ENCODE results near the gene HPN.
A peak's percentile ranks its signal among the peaks of the same experiment; 100 is the strongest.

HPN gene

GRCh38 chr19:35068941-35069634, 27.6 kb downstream of the HPN start:
- no peak for DNase-seq (ENCODE audit: low read depth in 1 of 2, low spot score in 1 of 2)
- TF ChIP-seq JUND (IDR thresholded peaks at IDR 0.05; ENCODE audit: low read depth): no peak
- in situ Hi-C loops (cut with HindIII; ENCODE audit: low pct_unique_long_range_greater_than_20kb, low sequenced_read_pairs): no loop called here

- DNase-seq (ENCODE audit: low read depth in 1 of 2, low spot score in 1 of 2): no peak
- in situ Hi-C loops (cut with HindIII; ENCODE audit: low pct_unique_long_range_greater_than_20kb, low sequenced_read_pairs): no loop called here
- TF ChIP-seq JUND (IDR thresholded peaks at IDR 0.05; ENCODE audit: low read depth): no peak
These were observed 28.2 kb downstream of the HPN start for GRCh38 chr19:35069696-35070095.

- no peak for TF ChIP-seq JUND (IDR thresholded peaks at IDR 0.05; ENCODE audit: low read depth)
- no peak for DNase-seq (ENCODE audit: low read depth in 1 of 2, low spot score in 1 of 2)
- in situ Hi-C loops (cut with HindIII; ENCODE audit: low pct_unique_long_range_greater_than_20kb, low sequenced_read_pairs): no loop called here
These were observed 28.9 kb downstream of the HPN start for GRCh38 chr19:35070471-35070870.

- DNase-seq (ENCODE audit: low read depth in 1 of 2, low spot score in 1 of 2): no peak
- in situ Hi-C loops (cut with HindIII; ENCODE audit: low pct_unique_long_range_greater_than_20kb, low sequenced_read_pairs): no loop called here
- TF ChIP-seq JUND (IDR thresholded peaks at IDR 0.05; ENCODE audit: low read depth): no peak
These were observed 32.0 kb downstream of the HPN start for GRCh38 chr19:35073516-35073915.

- TF ChIP-seq JUND (IDR thresholded peaks at IDR 0.05; ENCODE audit: low read depth): no peak
- in situ Hi-C loops (cut with HindIII; ENCODE audit: low pct_unique_long_range_greater_than_20kb, low sequenced_read_pairs): no loop called here
- no peak for DNase-seq (ENCODE audit: low read depth in 1 of 2, low spot score in 1 of 2)
These were observed 32.4 kb downstream of the HPN start for GRCh38 chr19:35073941-35074340.

- TF ChIP-seq JUND (IDR thresholded peaks at IDR 0.05; ENCODE audit: low read depth): no peak
- no peak for DNase-seq (ENCODE audit: low read depth in 1 of 2, low spot score in 1 of 2)
- in situ Hi-C loops (cut with HindIII; ENCODE audit: low pct_unique_long_range_greater_than_20kb, low sequenced_read_pairs): no loop called here
These were observed 33.1 kb downstream of the HPN start for GRCh38 chr19:35074426-35075201.

GRCh38 chr19:35075202-35076025, 33.9 kb downstream of the HPN start:
- no peak for DNase-seq (ENCODE audit: low read depth in 1 of 2, low spot score in 1 of 2)
- in situ Hi-C loops (cut with HindIII; ENCODE audit: low pct_unique_long_range_greater_than_20kb, low sequenced_read_pairs): no loop called here
- no peak for TF ChIP-seq JUND (IDR thresholded peaks at IDR 0.05; ENCODE audit: low read depth)

GRCh38 chr19:35076026-35076370, 34.5 kb downstream of the HPN start:
- no peak for TF ChIP-seq JUND (IDR thresholded peaks at IDR 0.05; ENCODE audit: low read depth)
- DNase-seq (ENCODE audit: low read depth in 1 of 2, low spot score in 1 of 2): no peak
- in situ Hi-C loops (cut with HindIII; ENCODE audit: low pct_unique_long_range_greater_than_20kb, low sequenced_read_pairs): no loop called here

- no peak for DNase-seq (ENCODE audit: low read depth in 1 of 2, low spot score in 1 of 2)
- TF ChIP-seq JUND (IDR thresholded peaks at IDR 0.05; ENCODE audit: low read depth): no peak
- in situ Hi-C loops (cut with HindIII; ENCODE audit: low pct_unique_long_range_greater_than_20kb, low sequenced_read_pairs): no loop called here
These were observed 35.1 kb downstream of the HPN start for GRCh38 chr19:35076657-35077056.

- no peak for DNase-seq (ENCODE audit: low read depth in 1 of 2, low spot score in 1 of 2)
- in situ Hi-C loops (cut with HindIII; ENCODE audit: low pct_unique_long_range_greater_than_20kb, low sequenced_read_pairs): no loop called here
- TF ChIP-seq JUND (IDR thresholded peaks at IDR 0.05; ENCODE audit: low read depth): no peak
These were observed 36.1 kb downstream of the HPN start for GRCh38 chr19:35077411-35078223.

GRCh38 chr19:35079826-35080225, 38.3 kb downstream of the HPN start:
- no peak for TF ChIP-seq JUND (IDR thresholded peaks at IDR 0.05; ENCODE audit: low read depth)
- in situ Hi-C loops (cut with HindIII; ENCODE audit: low pct_unique_long_range_greater_than_20kb, low sequenced_read_pairs): no loop called here
- no peak for DNase-seq (ENCODE audit: low read depth in 1 of 2, low spot score in 1 of 2)

- DNase-seq (ENCODE audit: low read depth in 1 of 2, low spot score in 1 of 2): peak in 1 of 2 experiments; percentile 51
- in situ Hi-C loops (cut with HindIII; ENCODE audit: low pct_unique_long_range_greater_than_20kb, low sequenced_read_pairs): no loop called here
- TF ChIP-seq JUND (IDR thresholded peaks at IDR 0.05; ENCODE audit: low read depth): no peak
These were observed 39.2 kb downstream of the HPN start for GRCh38 chr19:35080613-35081170.
